ENCODE data around the gene KCNAB1. TPM values are rescaled to one million over a fixed set of nuclear protein-coding genes. Genes with fewer than 3 reads are reported as not detected.

KCNAB1 gene
- total and polyA plus RNA-seq, 2 donors (not counting 3 experiments of a cell fraction or from before 2014, with no cell fraction given) = 0.21 TPM; not detected in 1

GRCh38 chr3:156530980-156531379 lies 410.6 kb downstream of the KCNAB1 start:
- Histone ChIP-seq H3K4me2 (ENCODE audit: insufficient read depth, low read length) (no peak overlapping the region), H3K4me1 (ENCODE audit: control insufficient read depth, extremely low read depth, insufficient read depth, low read length) (peaks cover 6% of the 10 kb centered on the region), H3K9ac (replicated peaks; ENCODE audit: extremely low read depth, insufficient read depth, low read length) (no peak overlapping the region), H3K27me3 (ENCODE audit: control insufficient read depth in 2 of 2, insufficient read depth in 2 of 2, low read length in 2 of 2) (no peaks in the 10 kb centered on the region), H3K4me3 (replicated peaks in 1 of 3; ENCODE audit: insufficient read depth in 1 of 3, low read depth in 1 of 3, low read length in 3 of 3) (no peak overlapping the region), H3K27ac (ENCODE audit: insufficient read depth, low read depth, low read length) (no peak overlapping the region), H3K79me2 (ENCODE audit: control insufficient read depth, insufficient read depth, low read length) (no peaks in the 10 kb centered on the region), H2AFZ (ENCODE audit: low read depth, low read length) (no peak overlapping the region), H4K20me1 (replicated peaks; ENCODE audit: control insufficient read depth, extremely low read depth, insufficient read depth, low read length) (no peaks in the 10 kb centered on the region), H3K9me1 (replicated peaks; ENCODE audit: control insufficient read depth, extremely low read depth, insufficient read depth, low read length) (no peaks in the 10 kb centered on the region), H3K36me3 (ENCODE audit: control insufficient read depth in 2 of 2, extremely low read depth in 1 of 2, insufficient read depth in 2 of 2, low read length in 2 of 2) (no peaks in the 10 kb centered on the region), H3K9me3 (replicated peaks; ENCODE audit: control insufficient read depth, insufficient read depth, low read length) (no peaks in the 10 kb centered on the region)
- TF ChIP-seq FOS (IDR thresholded peaks at IDR 0.05; ENCODE audit: borderline replicate concordance, insufficient read depth, low read length) (no peak), JUN (IDR thresholded peaks at IDR 0.05; ENCODE audit: borderline replicate concordance, insufficient read depth, insufficient read length, low read depth) (no peak), MYC (IDR thresholded peaks at IDR 0.05; ENCODE audit: low read depth, low read length) (no peak), CTCF (IDR thresholded peaks at IDR 0.05; ENCODE audit: extremely low read depth in 1 of 2, insufficient read depth in 1 of 2, low read depth in 1 of 2, low read length in 2 of 2) (no peak), MAX (IDR thresholded peaks at IDR 0.05; ENCODE audit: insufficient read depth, insufficient read length) (no peak), EZH2 (IDR thresholded peaks at IDR 0.05; ENCODE audit: borderline replicate concordance, low read depth, low read length, severe bottlenecking) (no peak), POLR2A (IDR thresholded peaks at IDR 0.05; ENCODE audit: low read depth, low read length) (no peak), POLR2AphosphoS5 (IDR thresholded peaks at IDR 0.05; ENCODE audit: insufficient read depth, low read depth, low read length) (no peak), GATA2 (IDR thresholded peaks at IDR 0.05; ENCODE audit: insufficient read depth, insufficient read length, low read depth, low read length) (no peak)
- FAIRE-seq = no peak
- ChIA-PET POLR2A (no interaction called here), CTCF (interaction anchor here (0.6 to 1.7 kb wide), 4 partner anchors 10 to 607 kb away, joined by 3 to 4 read pairs (median 4); no protein-coding TSS in a partner anchor)
- intact Hi-C loops (cut with micrococcal nuclease) = no loop called here
- BruUV-seq (replicated peaks) = no TSS peak
- DNase-seq (ENCODE audit: low read depth, low spot score) = no peak
- dilution Hi-C loops (cut with MboI; ENCODE audit: extremely low pct_ligation_motif_present, low sequenced_read_pairs) = no loop called here

All from endothelial cell of umbilical vein (primary cell).